GM08714 (cell line): Measurements from ENCODE around the gene SH3BP5L.

Source experiments
- H3K4me3 ChIP-seq: fragments of 200-500 bp; sonication (Bioruptor generic); 2 replicates; pipeline ENCODE4 v1.5.1; 2014; ENCODE audit warnings: mild to moderate bottlenecking, low read length, inconsistent platforms
- ZNF274 ChIP-seq: IDR thresholded peaks from 2 replicates; pipeline ENCODE4 v1.6.1; 2012; ENCODE audit warnings: mild to moderate bottlenecking, low read depth, low read length

SH3BP5L gene

GRCh38 chr1:248825909-248826760 lies at the start of gene SH3BP5L:
Gene SH3BP5L, minus strand, starts transcription at chr1:248825915. Its CDS starts 980 bp downstream, at chr1:248824935.
- no peak for TF ChIP-seq ZNF274
- H3K4me3 ChIP-seq: peak within 1 kb of the TSS; percentile 88

- peak overlapping the region; percentile 72 for H3K4me3 ChIP-seq
- no peak for TF ChIP-seq ZNF274
Measured at GRCh38 chr1:248873993-248874533, 48.3 kb upstream of the SH3BP5L start.

- TF ChIP-seq ZNF274: no peak
- peak overlapping the region; percentile 72 for H3K4me3 ChIP-seq
Measured at GRCh38 chr1:248873409-248873992, 47.8 kb upstream of the SH3BP5L start.

DNA sequence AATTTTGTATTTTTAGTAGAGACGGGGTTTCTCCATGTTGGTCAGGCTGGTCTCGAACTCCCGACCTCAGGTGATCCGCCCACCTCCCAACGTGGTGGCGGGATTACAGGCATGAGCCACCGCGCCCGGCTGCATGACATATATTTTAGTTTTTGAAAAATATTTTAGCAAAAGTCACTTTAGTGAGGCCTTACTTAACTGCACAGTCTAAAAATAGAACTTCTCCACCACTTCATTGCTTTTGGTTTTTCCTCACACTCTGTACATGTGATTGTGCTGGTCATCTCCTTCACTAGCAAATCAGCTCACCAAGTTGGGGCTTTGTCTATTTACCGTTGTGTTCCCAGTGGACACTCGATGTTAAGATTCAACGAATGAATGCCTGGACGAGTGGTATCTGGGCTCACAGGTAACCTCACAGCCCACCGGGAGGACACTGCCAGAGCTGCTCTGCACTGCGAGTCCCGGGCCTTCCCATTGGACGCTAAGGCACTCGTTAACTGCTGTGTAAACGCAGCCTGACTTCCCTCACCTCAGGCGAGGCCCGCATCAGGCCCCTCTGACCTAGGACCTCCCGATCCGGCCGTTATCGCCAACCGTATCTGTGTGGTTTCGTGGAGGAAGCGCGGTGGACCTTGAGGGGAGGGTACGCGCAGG lies 47.2 kb upstream of the SH3BP5L start:
- peak overlapping the region; percentile 72 for H3K4me3 ChIP-seq
- no peak for TF ChIP-seq ZNF274

DNA sequence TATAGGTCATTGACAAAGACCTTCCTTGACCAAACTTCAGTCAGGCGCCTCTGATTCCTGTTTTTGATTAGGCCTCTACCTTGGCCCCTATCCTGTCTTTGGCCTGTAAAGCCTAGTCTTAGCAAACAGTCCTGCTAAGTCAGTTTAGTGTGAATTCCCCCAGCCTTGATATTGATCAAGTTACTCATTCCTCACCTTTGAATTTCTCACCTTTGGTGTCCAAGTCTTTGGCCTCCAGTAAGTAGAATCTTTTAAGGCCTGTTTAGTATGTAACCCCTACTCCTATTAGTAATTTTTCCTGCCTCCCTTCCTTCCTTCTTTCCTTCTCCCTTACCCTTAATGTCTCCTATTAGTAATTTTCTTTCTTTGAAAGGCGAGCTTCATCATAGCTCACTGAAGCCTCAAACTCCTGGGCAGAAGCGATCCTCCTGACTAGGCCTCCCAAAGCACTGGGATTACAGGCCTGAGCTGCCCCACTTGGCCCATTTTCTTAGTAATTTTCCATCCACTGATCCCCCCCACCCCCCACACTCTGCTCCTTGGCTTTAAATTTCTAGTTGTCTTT lies 46.2 kb upstream of the SH3BP5L start:
- H3K4me3 ChIP-seq: peak overlapping the region; percentile 72; the same call in 1 of the 2 replicates
- TF ChIP-seq ZNF274: no peak

DNA sequence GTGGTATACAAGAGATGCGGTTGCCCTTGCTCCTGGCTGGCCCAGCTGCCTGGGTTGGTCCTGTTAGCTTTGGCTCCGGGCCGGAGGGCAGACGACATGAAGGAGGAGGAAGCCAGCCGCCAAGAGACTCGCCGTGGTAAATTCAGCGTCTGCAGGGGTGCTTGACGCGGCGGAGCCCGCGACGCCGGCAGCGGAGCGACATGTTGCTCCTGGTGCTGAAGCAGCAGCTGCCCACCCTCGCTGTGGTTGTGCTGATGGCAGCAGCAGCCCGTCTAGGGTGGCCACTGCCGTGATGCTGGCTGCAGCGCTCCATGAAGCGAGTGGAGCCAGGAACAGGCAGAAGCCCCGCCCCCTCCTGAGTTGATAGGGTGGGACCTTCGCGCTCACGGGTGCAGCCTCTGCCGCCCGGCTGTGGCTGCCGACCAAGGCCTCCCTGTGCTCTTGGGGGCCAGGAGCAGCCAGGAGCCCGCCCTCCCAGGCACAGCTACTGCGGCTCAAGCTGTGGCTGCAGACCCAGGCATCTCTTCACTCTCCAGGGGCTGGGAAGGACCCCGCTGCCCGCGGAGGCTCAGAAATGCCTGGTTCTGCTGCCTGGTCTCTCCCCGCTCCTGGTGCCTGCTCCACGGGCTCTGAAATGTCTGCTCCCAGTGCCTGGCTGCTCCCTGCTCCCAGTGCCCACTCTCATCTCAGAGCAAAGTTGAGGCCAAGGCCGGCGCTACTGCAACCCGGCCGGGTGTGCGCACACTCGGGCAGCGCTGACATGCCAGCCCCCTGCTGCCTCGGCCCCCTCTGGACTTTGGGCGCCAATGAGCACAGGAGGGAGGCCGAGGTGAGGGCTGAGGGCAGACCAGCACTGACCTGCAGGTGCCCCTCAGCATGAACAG lies 37.5 kb upstream of the SH3BP5L start:
- peak overlapping the region; percentile 65; the same call in 1 of the 2 replicates for H3K4me3 ChIP-seq
- TF ChIP-seq ZNF274: no peak

DNA sequence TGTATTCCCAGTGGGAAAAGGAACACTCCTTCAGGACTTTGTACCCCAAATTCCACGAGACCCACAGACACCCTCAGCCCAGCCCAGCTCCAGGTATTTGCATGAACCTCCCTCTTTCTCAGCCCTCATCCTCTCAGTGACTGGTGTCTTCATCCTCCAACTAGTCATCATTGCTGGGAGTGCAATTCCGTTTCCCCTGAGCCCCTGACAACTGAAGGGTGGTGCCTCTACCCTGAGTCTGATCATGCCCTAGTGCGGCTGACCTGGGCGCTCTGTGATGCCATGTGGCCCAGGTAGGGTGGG lies 36.9 kb upstream of the SH3BP5L start:
- TF ChIP-seq ZNF274: no peak
- peak overlapping the region; percentile 65; the same call in 1 of the 2 replicates for H3K4me3 ChIP-seq

DNA sequence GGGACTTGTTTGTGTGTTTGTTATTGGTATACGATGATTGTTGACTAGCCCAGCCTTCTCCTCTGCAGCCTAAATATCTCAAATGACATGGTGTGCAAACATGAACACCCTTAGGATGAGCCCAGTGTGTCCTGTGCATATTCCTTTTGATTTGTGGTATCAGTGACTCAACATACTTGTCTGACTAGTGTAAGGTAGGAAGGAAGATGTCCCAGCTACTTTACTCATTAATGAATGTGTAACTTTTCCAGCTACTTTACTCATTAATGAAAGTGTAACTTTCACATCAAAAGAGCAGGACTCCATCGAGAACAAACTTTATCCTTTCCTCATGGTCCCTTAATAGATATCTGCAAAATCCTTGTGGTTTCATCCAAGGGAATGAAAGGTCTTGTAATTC lies 35.9 kb upstream of the SH3BP5L start:
- TF ChIP-seq ZNF274: no peak
- no peak overlapping the region for H3K4me3 ChIP-seq

GRCh38 chr1:248860007-248860406 lies 34.3 kb upstream of the SH3BP5L start:
- no peak overlapping the region for H3K4me3 ChIP-seq
- no peak for TF ChIP-seq ZNF274

DNA sequence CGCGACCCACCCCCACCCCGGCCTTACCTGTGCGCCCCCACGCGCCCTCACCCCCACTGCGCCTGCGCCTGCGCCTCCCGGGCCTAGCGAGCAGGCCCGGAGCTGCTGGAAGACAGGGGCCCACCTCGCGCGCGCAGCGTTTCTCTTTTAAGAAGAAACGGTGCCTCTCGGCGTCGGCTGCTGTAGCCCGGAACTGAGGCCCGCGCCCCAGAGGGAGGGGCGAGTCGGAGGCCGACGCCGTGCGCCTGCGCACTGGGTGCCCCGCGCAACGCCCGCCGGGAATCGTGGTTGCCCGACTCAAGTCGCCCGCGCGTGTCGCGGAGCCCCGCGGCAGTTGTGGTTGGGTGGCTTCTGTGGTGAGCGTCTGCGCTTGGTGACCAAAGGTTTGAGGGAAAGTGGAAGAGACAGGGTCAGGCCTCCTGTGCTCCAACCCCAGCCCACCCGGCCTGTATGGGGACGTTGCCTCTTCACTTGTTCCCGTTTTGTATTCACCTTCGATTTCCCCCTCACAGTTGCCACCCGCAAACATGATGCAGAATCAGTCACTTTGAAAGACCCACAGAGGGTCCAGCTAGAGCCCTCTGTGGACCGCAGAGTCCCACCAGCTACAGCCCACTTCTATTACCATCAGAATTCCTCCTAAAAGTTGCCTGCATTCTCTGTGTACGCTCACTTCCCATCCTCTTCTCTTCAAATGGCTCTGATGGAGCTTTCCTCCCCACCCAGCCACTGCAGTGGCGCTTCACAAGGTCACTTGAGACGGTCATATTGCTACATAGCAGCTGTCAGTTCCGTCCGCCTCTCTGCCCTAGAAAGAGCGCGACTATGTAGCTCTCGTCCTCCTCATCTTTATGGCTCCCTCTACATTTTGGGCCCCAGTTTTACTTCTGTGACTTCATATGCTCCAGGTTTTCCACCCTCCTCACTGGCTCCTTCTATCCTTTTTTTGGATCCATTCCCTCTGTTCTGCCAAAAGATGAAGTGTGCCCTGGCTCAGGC lies 33.5 kb upstream of the SH3BP5L start, which contains the start of gene ZNF692:
TSS of gene ZNF692 (minus strand) at position 195 of the 999 bp plus-strand sequence. CDS start 776 bp downstream, outside the sequence.
- TF ChIP-seq ZNF274: no peak
- peak within 1 kb of the TSS; percentile 73 for H3K4me3 ChIP-seq

DNA sequence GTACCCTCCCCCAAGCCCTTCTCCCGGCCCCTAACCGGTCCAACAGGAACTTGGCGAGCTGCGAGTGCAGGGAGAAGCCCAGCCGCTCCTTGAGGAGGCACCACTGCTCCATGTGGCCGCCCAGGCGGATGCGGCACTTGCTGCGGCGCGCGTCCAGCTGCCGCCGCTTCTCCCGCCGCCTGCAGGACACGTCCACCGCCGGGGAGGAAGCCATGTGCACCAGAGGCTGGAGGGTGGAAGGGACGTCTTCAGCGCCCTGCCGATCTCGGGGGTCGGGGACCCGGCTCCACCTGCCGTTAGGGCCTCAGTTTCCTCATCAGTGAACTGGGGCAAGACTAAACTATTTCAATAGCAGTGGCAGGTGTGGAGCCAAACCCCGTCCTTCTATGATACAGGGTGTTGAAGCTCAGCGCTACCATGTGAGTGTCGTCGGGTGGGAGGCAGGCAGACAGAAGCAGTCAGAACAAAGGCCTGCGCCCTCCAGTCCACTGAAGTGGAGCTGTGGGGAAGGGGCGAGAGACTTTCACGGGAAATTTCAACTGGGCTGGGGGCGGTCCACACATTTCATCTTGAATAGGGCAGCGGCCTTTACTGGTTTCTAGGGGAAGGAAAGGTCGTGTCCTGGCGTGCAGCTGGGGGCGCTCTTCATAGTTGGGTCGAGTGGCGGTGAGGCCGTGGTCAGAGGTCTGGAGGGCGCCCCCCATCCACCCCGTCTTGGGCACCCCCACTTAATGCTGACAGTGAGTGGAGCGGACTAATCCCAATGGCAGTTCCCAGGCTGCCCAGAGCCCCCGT lies 32.6 kb upstream of the SH3BP5L start:
- no peak for TF ChIP-seq ZNF274
- peak overlapping the region; percentile 73 for H3K4me3 ChIP-seq

- H3K4me3 ChIP-seq: peak overlapping the region; percentile 73; the same call in 1 of the 2 replicates
- TF ChIP-seq ZNF274: no peak
Measured at GRCh38 chr1:248857749-248858095, 32.0 kb upstream of the SH3BP5L start.
